AG04449 (cell line): ENCODE results near the gene PTPRE.

Experiments used
- CTCF ChIA-PET: fragments of 350-600 bp; formaldehyde crosslinking; extraction: SDS; loops from one replicate; lab custom pipeline; 2021; ENCODE audit warnings: antibody characterized with exemption; lab: Yijun Ruan, JAX
- POLR2A ChIA-PET: fragments of 400-600, 350-600 bp; formaldehyde crosslinking; extraction: SDS; loops from one replicate; lab custom pipeline; 2020; ENCODE audit warnings: antibody characterized with exemption, inconsistent platforms; lab: Yijun Ruan, JAX
- DNase-seq: peaks from one replicate; pipeline ENCODE4 v3.0.0-alpha.2; 2010; ENCODE audit warnings: low read depth, low spot score
- H3K4me3 ChIP-seq: 2 replicates; pipeline ENCODE4 v1.5.1; 2011; ENCODE audit warnings: low read depth, mild to moderate bottlenecking, control low read depth, low read length
- TF ChIP-seq, protein P1 (sequence below): IDR thresholded peaks from one replicate; pipeline ENCODE4 v1.5.1; 2011; ENCODE audit warnings: mild to moderate bottlenecking, moderate library complexity, low read length, control low read depth, inconsistent platforms; ENCODE audit not compliant: insufficient read depth; ENCODE audit errors: missing control alignments

PTPRE gene

DNA sequence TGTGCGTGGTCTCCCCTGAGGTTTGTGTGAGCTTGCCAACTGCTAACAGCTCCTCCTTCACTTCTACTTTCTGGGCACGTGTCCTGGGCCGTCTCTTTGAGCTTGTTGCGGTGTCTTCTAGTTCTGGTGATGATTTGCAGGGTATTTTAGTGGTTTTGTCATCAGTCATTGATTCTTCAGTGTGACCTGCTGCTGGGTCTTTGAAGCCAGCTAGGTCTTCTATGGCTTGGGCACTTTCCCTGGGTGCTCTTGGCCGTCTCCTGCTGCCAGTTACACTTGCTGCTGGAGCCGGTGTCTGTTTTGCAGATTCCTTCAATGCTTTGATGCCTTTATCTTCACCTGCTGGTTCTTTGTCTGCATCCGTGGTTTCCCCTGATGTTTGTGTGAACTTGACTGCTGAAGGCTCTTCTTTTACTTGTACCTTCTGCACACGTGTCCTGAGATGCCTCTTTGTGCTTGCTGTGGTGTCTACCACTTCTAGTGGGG, 196.4 kb downstream of the PTPRE start:
- ChIA-PET POLR2A (no interaction called here), CTCF (interaction anchor here (1.5 kb wide), 1 partner anchor 13 kb away, joined by 3 read pairs; no protein-coding TSS in a partner anchor)
- DNase-seq, result no peak
- TF ChIP-seq, protein P1, sequence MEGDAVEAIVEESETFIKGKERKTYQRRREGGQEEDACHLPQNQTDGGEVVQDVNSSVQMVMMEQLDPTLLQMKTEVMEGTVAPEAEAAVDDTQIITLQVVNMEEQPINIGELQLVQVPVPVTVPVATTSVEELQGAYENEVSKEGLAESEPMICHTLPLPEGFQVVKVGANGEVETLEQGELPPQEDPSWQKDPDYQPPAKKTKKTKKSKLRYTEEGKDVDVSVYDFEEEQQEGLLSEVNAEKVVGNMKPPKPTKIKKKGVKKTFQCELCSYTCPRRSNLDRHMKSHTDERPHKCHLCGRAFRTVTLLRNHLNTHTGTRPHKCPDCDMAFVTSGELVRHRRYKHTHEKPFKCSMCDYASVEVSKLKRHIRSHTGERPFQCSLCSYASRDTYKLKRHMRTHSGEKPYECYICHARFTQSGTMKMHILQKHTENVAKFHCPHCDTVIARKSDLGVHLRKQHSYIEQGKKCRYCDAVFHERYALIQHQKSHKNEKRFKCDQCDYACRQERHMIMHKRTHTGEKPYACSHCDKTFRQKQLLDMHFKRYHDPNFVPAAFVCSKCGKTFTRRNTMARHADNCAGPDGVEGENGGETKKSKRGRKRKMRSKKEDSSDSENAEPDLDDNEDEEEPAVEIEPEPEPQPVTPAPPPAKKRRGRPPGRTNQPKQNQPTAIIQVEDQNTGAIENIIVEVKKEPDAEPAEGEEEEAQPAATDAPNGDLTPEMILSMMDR, result no peak
- H3K4me3 ChIP-seq, result no peak overlapping the region

GRCh38 chr10:128105383-128105782, 198.5 kb downstream of the PTPRE start:
- no peak for DNase-seq
- TF ChIP-seq, protein P1, result no peak
- POLR2A ChIA-PET, result no interaction called here
- CTCF ChIA-PET, result no interaction called here
- H3K4me3 ChIP-seq, result no peak overlapping the region

DNA sequence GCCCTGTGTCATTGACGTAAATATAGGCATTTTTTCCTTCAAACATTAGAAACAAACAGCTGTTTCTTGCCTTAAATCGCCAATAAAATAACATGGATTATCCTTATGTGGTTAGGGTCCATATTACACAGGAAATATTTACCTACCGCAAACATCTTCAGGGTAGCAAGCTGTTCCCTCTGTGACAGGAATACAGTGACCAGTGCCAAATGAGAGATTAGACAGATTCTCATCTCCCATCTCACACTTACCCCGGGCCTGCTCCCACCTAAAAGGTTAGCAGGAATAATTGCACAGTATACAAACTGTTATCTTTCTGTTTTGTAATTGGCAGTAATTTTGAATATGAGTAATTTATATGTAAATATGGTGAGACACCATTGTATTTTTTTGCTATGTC, 202.8 kb downstream of the PTPRE start:
- TF ChIP-seq, protein P1, result no peak
- POLR2A ChIA-PET, result no interaction called here
- no peak for DNase-seq
- no peak overlapping the region for H3K4me3 ChIP-seq
- CTCF ChIA-PET, result interaction anchor here (1.0 kb wide), 1 partner anchor 40 kb away, joined by 3 read pairs; no protein-coding TSS in a partner anchor

- POLR2A ChIA-PET, result no interaction called here
- CTCF ChIA-PET, result interaction anchor here (1.7 kb wide), 1 partner anchor 40 kb away, joined by 5 read pairs; no protein-coding TSS in a partner anchor
Observed at GRCh38 chr10:128110339-128110738, 203.4 kb downstream of the PTPRE start.

GRCh38 chr10:128111696-128112095, 204.8 kb downstream of the PTPRE start:
- DNase-seq, result no peak
- H3K4me3 ChIP-seq, result no peak overlapping the region
- ChIA-PET CTCF (interaction anchor here (1.7 kb wide), 1 partner anchor 42 kb away, joined by 5 read pairs; no protein-coding TSS in a partner anchor), POLR2A (no interaction called here)
- TF ChIP-seq, protein P1, result no peak

More at GRCh38 chr10:128110339-128110738, 203.4 kb downstream of the PTPRE start:
- H3K4me3 ChIP-seq, result no peak overlapping the region
- TF ChIP-seq, protein P1, result no peak
- no peak for DNase-seq

GRCh38 chr10:128113026-128113425, 206.1 kb downstream of the PTPRE start:
- H3K4me3 ChIP-seq, result no peak overlapping the region
- ChIA-PET POLR2A (no interaction called here), CTCF (interaction anchor here (1.2 kb wide), 1 partner anchor 10 kb away, joined by 4 read pairs; no protein-coding TSS in a partner anchor)
- DNase-seq, result no peak
- TF ChIP-seq, protein P1, result no peak
